SK-N-SH (cell line): Measurements from ENCODE around the gene THSD7B. TPM values are rescaled to one million over a fixed set of nuclear protein-coding genes. Genes with fewer than 3 reads are reported as not detected.

Source experiments
- CTCF ChIA-PET: fragments of 300-600, 350-600 bp; formaldehyde crosslinking; extraction: SDS; loops from one replicate; lab custom pipeline; 2021; lab: Yijun Ruan, JAX
- POLR2A ChIA-PET: fragments of 350-600 bp; sonication (Branson Sonifier 250); formaldehyde crosslinking; extraction: SDS; loops from one replicate; lab custom pipeline; 2020; ENCODE audit warnings: antibody characterized with exemption, inconsistent platforms; lab: Yijun Ruan, JAX
- DNase-seq: peaks from one replicate; pipeline ENCODE4 v3.0.0; 2012
- H2AFZ ChIP-seq: fragments of 200-600 bp; sonication (generic); 2 replicates; pipeline ENCODE4 v1.8.1; 2016; ENCODE audit warnings: antibody characterized with exemption, mild to moderate bottlenecking, low read depth
- H3F3A ChIP-seq: fragments of 200-600 bp; sonication (generic); replicated peaks from 2 replicates; pipeline ENCODE3; 2016; ENCODE audit warnings: antibody characterized with exemption, mild to moderate bottlenecking; ENCODE audit not compliant: insufficient read depth
- H3K27ac ChIP-seq, 2 experiments: fragments of 200-500 bp in 1 of 2; fragments of 200-600 bp in 1 of 2; sonication (Bioruptor generic) in 1 of 2; sonication (generic), shearing (Covaris generic) in 1 of 2; 2 replicates each; pipeline versions ENCODE4 v1.5.1 to v1.6.1; 2014 to 2016; ENCODE audit warnings: low read depth in 2 of 2, inconsistent platforms in 1 of 2, low read length in 1 of 2, mild to moderate bottlenecking in 1 of 2, mixed read lengths in 1 of 2
- H3K27me3 ChIP-seq: fragments of 200-600 bp; sonication (generic), shearing (Covaris generic); 2 replicates; pipeline ENCODE4 v1.6.1; 2016; ENCODE audit warnings: mixed run types; ENCODE audit not compliant: insufficient read depth
- H3K36me3 ChIP-seq, 2 experiments: fragments of 200-500 bp in 1 of 2; fragments of 200-600 bp in 1 of 2; sonication (Bioruptor generic) in 1 of 2; sonication (generic) in 1 of 2; replicated peaks in 1 of 2; 2 replicates each; pipeline versions ENCODE3 to v1.5.1; 2014 to 2016; ENCODE audit warnings: low read length in 1 of 2, mild to moderate bottlenecking in 1 of 2; ENCODE audit not compliant: insufficient read depth in 2 of 2, control insufficient read depth in 1 of 2
- H3K4me1 ChIP-seq, 2 experiments: fragments of 200-500 bp in 1 of 2; fragments of 200-600 bp in 1 of 2; sonication (Bioruptor generic) in 1 of 2; sonication (generic), shearing (Covaris generic) in 1 of 2; 2 replicates each; pipeline versions ENCODE4 v1.5.1 to v1.6.1; 2014 to 2016; ENCODE audit warnings: low read depth in 1 of 2, low read length in 1 of 2, mixed run types in 1 of 2; ENCODE audit not compliant: insufficient read depth in 2 of 2, control insufficient read depth in 1 of 2
- H3K4me2 ChIP-seq: fragments of 200-600 bp; sonication (generic), shearing (Covaris generic); 2 replicates; pipeline ENCODE4 v1.6.1; 2017; ENCODE audit warnings: mixed run types
- H3K4me3 ChIP-seq, 2 experiments: fragments of 200-500 bp in 1 of 2; fragments of 200-600 bp in 1 of 2; sonication (Bioruptor generic) in 1 of 2; sonication (generic), shearing (Covaris generic) in 1 of 2; 2 replicates each; pipeline versions ENCODE4 v1.5.1 to v1.8.1; 2014 to 2016; ENCODE audit warnings: low read depth in 2 of 2, inconsistent platforms in 1 of 2, low read length in 1 of 2, mild to moderate bottlenecking in 1 of 2, mixed read lengths in 1 of 2, moderate library complexity in 1 of 2
- H3K79me2 ChIP-seq: fragments of 200-600 bp; sonication (generic); 2 replicates; pipeline ENCODE4 v1.8.1; 2017; ENCODE audit warnings: mild to moderate bottlenecking; ENCODE audit not compliant: insufficient read depth
- H3K9ac ChIP-seq: fragments of 200-600 bp; sonication (generic); 2 replicates; pipeline ENCODE4 v1.6.1; 2017; ENCODE audit warnings: mixed run types
- H3K9me2 ChIP-seq: fragments of 200-600 bp; sonication (generic); 2 replicates; pipeline ENCODE4 v1.6.1; 2017; ENCODE audit warnings: mixed run types
- H3K9me3 ChIP-seq: fragments of 200-600 bp; sonication (generic); 2 replicates; pipeline ENCODE4 v1.6.1; 2017; ENCODE audit warnings: mixed run types, mild to moderate bottlenecking, moderate library complexity
- H4K20me1 ChIP-seq: fragments of 200-600 bp; sonication (generic); 2 replicates; pipeline ENCODE4 v1.6.1; 2017; ENCODE audit warnings: mild to moderate bottlenecking, mixed run types; ENCODE audit not compliant: insufficient read depth
- EP300 ChIP-seq, 2 experiments: IDR thresholded peaks; 2 replicates each; pipeline versions ENCODE4 v1.4.0 to v1.6.1; 2012; ENCODE audit warnings: borderline replicate concordance in 1 of 2, low read depth in 1 of 2, low read length in 1 of 2
- EZH2phosphoT487 ChIP-seq: fragments of 200-600 bp; sonication (generic); IDR thresholded peaks from 2 replicates; pipeline ENCODE4 v1.6.1; 2017; ENCODE audit warnings: low read depth, mixed run types, mild to moderate bottlenecking, antibody characterized with exemption, moderate library complexity, borderline replicate concordance
- FOSL2 ChIP-seq: IDR thresholded peaks from 2 replicates; pipeline ENCODE4 v1.4.0; 2012; ENCODE audit warnings: low read depth, mild to moderate bottlenecking, moderate library complexity, borderline replicate concordance
- FOXJ3 ChIP-seq: sonication (generic); formaldehyde crosslinking; IDR thresholded peaks from 2 replicates; pipeline ENCODE4 v1.5.1; 2020; ENCODE audit warnings: mild to moderate bottlenecking, missing genetic modification reagents
- GATA2 ChIP-seq: sonication (generic); formaldehyde crosslinking; IDR thresholded peaks from 2 replicates; pipeline ENCODE4 v1.5.0; 2020; ENCODE audit warnings: mild to moderate bottlenecking, missing genetic modification reagents
- MEF2A ChIP-seq: IDR thresholded peaks from 2 replicates; pipeline ENCODE4 v1.4.0; 2012; ENCODE audit warnings: low read depth, borderline replicate concordance
- NFIC ChIP-seq: IDR thresholded peaks from 2 replicates; pipeline ENCODE4 v1.4.0; 2012; ENCODE audit warnings: borderline replicate concordance
- NRF1 ChIP-seq: IDR thresholded peaks from 2 replicates; pipeline ENCODE4 v1.6.1; 2012; ENCODE audit warnings: low read depth, mild to moderate bottlenecking, low read length
- POLR2AphosphoS5 ChIP-seq: IDR thresholded peaks from 2 replicates; pipeline ENCODE4 v1.6.1; 2012; ENCODE audit warnings: low read depth, low read length
- RCOR1 ChIP-seq: fragments of 150-350 bp; IDR thresholded peaks from 2 replicates; pipeline ENCODE4 v1.6.1; 2017; ENCODE audit warnings: antibody characterized with exemption, low read length
- REST ChIP-seq: IDR thresholded peaks from 2 replicates; pipeline ENCODE4 v1.6.1; 2012; ENCODE audit warnings: mild to moderate bottlenecking, low read depth, low read length, moderate library complexity
- RFX5 ChIP-seq: IDR thresholded peaks from 2 replicates; pipeline ENCODE4 v1.6.1; 2012; ENCODE audit warnings: mild to moderate bottlenecking, improper control_type of control experiment, low read length
- RXRA ChIP-seq: IDR thresholded peaks from 2 replicates; pipeline ENCODE4 v1.4.0; 2012; ENCODE audit warnings: low read depth, mild to moderate bottlenecking, borderline replicate concordance
- TCF12 ChIP-seq: IDR thresholded peaks from 2 replicates; pipeline ENCODE4 v1.4.0; 2012
- TEAD4 ChIP-seq: IDR thresholded peaks from 2 replicates; pipeline ENCODE4 v1.4.0; 2012; ENCODE audit warnings: mild to moderate bottlenecking, borderline replicate concordance; ENCODE audit not compliant: insufficient read depth
- YY1 ChIP-seq: IDR thresholded peaks from 2 replicates; pipeline ENCODE4 v1.4.0; 2012; ENCODE audit warnings: low read depth, mild to moderate bottlenecking
- ZBTB33 ChIP-seq: IDR thresholded peaks from 2 replicates; pipeline ENCODE4 v1.4.0; 2012; ENCODE audit warnings: low read depth, borderline replicate concordance
- WGBS: methylation state at CpG from one replicate; pipeline ENCODE4 v1.1.6; 2017; ENCODE audit warnings: low lambda C conversion rate; 5-methylcytosine and 5-hydroxymethylcytosine counted together
- polyA plus RNA-seq, 3 experiments: library from polyadenylated mRNA; depleted of rRNA; stranded (reverse); fragments of >200 nt; gene quantifications; 2 replicates each; pipeline ENCODE4 v1.2.3, GENCODE V29; 2012
- TF ChIP-seq, protein P1 (sequence below): fragments of 150-350 bp; IDR thresholded peaks from 2 replicates; pipeline ENCODE4 v1.6.1; 2017; ENCODE audit warnings: antibody characterized with exemption, low read length, low read depth, borderline replicate concordance
- TF ChIP-seq, protein P2 (sequence below): IDR thresholded peaks from 2 replicates; pipeline ENCODE4; 2012
- TF ChIP-seq, protein P3 (sequence below): IDR thresholded peaks from 2 replicates; pipeline ENCODE4 v1.4.0; 2012; ENCODE audit warnings: low read depth
- TF ChIP-seq, protein P4 (sequence below): IDR thresholded peaks from 2 replicates; pipeline ENCODE4 v1.4.0; 2012; ENCODE audit warnings: low read depth, borderline replicate concordance
- TF ChIP-seq, protein P5 (sequence below): fragments of 150-350 bp; IDR thresholded peaks from 2 replicates; pipeline ENCODE4 v1.6.1; 2016; ENCODE audit warnings: mild to moderate bottlenecking, low read depth, low read length

THSD7B gene
- polyA plus RNA-seq, 1 of the 3 experiments (the other 2 are of a cell fraction): not detected

- TF ChIP-seq REST (no peak), GATA2 (CRISPR knock-in tag) (no peak), POLR2AphosphoS5 (no peak), RXRA (no peak), FOSL2 (no peak), TCF12 (no peak), MEF2A (no peak), EZH2phosphoT487 (no peak), RFX5 (no peak)
- TF ChIP-seq, protein P1, sequence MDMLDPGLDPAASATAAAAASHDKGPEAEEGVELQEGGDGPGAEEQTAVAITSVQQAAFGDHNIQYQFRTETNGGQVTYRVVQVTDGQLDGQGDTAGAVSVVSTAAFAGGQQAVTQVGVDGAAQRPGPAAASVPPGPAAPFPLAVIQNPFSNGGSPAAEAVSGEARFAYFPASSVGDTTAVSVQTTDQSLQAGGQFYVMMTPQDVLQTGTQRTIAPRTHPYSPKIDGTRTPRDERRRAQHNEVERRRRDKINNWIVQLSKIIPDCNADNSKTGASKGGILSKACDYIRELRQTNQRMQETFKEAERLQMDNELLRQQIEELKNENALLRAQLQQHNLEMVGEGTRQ: no peak
- TF ChIP-seq, all 33 proteins: peak for 0
These were observed 326.4 kb downstream of the THSD7B start (continued) for GRCh38 chr2:137091704-137092103.

DNA sequence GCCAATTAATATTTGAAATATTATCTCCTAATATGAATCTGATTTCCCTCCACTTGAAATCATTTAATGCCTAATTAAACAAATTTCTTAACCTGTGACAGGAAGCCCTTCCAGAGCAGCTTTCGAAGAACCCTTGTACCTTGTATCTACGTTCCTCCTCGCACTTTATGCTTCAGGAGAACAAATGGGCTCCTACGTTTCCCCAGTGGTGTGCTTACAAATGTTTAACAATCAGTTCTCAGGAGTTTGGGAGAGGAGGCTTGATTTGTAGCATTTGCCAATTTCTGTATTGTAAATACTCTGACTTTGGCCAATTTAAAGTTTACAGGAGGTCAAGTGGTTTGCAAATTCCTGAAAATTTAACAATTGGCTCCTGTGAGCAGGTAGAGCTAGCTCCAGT lies 327.8 kb downstream of the THSD7B start:
- no peaks in the 10 kb centered on the region for H3K27me3 ChIP-seq
- H3K79me2 ChIP-seq: no peaks in the 10 kb centered on the region
- no peak overlapping the region for H3K9ac ChIP-seq
- H3K9me2 ChIP-seq: no peaks in the 10 kb centered on the region
- no peak overlapping the region for H2AFZ ChIP-seq
- no peak for DNase-seq
- ChIA-PET CTCF (no interaction called here), POLR2A (no interaction called here)
- no peaks in the 10 kb centered on the region for H3K4me1 ChIP-seq
- H4K20me1 ChIP-seq: no peaks in the 10 kb centered on the region
- H3K4me2 ChIP-seq: no peak overlapping the region
- H3K9me3 ChIP-seq: no peaks in the 10 kb centered on the region
- 57% methylated on average over 4 of the region's 4 CpGs for WGBS
- H3K36me3 ChIP-seq: no peaks in the 10 kb centered on the region
- no peak overlapping the region for H3K27ac ChIP-seq
- H3K4me3 ChIP-seq: no peak overlapping the region
- no peaks in the 10 kb centered on the region for H3F3A ChIP-seq
- no peak for TF ChIP-seq YY1
- no peak for TF ChIP-seq NRF1
- no peak for TF ChIP-seq ZBTB33
- TF ChIP-seq, protein P2, sequence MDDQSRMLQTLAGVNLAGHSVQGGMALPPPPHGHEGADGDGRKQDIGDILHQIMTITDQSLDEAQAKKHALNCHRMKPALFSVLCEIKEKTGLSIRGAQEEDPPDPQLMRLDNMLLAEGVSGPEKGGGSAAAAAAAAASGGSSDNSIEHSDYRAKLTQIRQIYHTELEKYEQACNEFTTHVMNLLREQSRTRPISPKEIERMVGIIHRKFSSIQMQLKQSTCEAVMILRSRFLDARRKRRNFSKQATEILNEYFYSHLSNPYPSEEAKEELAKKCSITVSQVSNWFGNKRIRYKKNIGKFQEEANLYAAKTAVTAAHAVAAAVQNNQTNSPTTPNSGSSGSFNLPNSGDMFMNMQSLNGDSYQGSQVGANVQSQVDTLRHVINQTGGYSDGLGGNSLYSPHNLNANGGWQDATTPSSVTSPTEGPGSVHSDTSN: no peak
- TF ChIP-seq FOSL2: no peak
- no peak for TF ChIP-seq TEAD4
- TF ChIP-seq MEF2A: no peak
- TF ChIP-seq NFIC: no peak
- no peak for TF ChIP-seq RCOR1
- TF ChIP-seq, protein P3, sequence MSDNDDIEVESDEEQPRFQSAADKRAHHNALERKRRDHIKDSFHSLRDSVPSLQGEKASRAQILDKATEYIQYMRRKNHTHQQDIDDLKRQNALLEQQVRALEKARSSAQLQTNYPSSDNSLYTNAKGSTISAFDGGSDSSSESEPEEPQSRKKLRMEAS: no peak
- TF ChIP-seq, protein P4, sequence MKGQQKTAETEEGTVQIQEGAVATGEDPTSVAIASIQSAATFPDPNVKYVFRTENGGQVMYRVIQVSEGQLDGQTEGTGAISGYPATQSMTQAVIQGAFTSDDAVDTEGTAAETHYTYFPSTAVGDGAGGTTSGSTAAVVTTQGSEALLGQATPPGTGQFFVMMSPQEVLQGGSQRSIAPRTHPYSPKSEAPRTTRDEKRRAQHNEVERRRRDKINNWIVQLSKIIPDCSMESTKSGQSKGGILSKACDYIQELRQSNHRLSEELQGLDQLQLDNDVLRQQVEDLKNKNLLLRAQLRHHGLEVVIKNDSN: no peak
- TF ChIP-seq FOXJ3: no peak
- TF ChIP-seq RXRA: no peak
- TF ChIP-seq TCF12: no peak
- TF ChIP-seq, protein P5, sequence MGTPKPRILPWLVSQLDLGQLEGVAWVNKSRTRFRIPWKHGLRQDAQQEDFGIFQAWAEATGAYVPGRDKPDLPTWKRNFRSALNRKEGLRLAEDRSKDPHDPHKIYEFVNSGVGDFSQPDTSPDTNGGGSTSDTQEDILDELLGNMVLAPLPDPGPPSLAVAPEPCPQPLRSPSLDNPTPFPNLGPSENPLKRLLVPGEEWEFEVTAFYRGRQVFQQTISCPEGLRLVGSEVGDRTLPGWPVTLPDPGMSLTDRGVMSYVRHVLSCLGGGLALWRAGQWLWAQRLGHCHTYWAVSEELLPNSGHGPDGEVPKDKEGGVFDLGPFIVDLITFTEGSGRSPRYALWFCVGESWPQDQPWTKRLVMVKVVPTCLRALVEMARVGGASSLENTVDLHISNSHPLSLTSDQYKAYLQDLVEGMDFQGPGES: no peak
- TF ChIP-seq EP300 (IDR thresholded peaks at IDR 0.05; ENCODE audit: borderline replicate concordance in 1 of 2, low read depth in 1 of 2, low read length in 1 of 2): no peak
